ENCODE measurements around the gene PDZD4.

Gene PDZD4

DNA sequence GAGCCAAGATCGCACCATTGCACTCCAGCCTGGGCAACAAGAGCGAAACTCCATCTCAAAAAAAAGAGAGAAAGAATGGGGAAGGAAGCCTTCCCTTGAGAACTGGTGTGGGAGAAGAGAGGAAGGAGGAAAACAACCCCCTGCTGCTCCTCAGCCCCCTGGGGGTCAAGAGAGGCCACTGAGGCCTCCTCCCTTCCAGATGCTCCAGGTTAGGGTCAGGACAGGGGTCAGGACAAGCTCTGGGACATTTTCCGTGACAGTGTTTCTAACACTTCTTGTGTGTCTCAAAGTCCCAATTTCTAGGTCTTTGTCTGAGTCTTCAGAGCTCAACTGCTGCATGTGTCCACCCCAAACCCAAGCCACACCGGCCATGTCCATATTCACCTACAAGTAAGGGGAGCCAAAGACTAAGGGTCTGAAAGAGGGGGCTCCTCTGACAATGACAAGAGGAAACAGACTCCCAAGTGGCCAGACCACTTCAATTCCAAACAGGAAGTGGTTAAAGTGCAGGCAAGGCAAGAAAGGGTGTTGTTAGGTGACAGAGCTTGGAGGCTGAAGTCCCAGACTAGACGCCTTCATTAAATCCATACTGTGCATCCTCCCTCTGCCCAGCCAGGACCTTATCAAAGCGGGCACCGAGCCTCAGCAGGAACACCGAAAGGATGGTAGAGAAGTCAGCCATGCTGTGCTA is 47.4 kb upstream of the PDZD4 start:
- H3K79me2 ChIP-seq: no peaks in the 10 kb centered on the region
- H3K9me3 ChIP-seq (ENCODE audit: control insufficient read depth, low read length): no peaks in the 10 kb centered on the region
- TF ChIP-seq, protein P1, sequence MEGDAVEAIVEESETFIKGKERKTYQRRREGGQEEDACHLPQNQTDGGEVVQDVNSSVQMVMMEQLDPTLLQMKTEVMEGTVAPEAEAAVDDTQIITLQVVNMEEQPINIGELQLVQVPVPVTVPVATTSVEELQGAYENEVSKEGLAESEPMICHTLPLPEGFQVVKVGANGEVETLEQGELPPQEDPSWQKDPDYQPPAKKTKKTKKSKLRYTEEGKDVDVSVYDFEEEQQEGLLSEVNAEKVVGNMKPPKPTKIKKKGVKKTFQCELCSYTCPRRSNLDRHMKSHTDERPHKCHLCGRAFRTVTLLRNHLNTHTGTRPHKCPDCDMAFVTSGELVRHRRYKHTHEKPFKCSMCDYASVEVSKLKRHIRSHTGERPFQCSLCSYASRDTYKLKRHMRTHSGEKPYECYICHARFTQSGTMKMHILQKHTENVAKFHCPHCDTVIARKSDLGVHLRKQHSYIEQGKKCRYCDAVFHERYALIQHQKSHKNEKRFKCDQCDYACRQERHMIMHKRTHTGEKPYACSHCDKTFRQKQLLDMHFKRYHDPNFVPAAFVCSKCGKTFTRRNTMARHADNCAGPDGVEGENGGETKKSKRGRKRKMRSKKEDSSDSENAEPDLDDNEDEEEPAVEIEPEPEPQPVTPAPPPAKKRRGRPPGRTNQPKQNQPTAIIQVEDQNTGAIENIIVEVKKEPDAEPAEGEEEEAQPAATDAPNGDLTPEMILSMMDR (IDR thresholded peaks at IDR 0.05): no peak
- H2AFZ ChIP-seq: no peak overlapping the region
- H3K27me3 ChIP-seq (ENCODE audit: control insufficient read depth, insufficient read depth, low read length): no peaks in the 10 kb centered on the region
- H3K4me1 ChIP-seq: no peaks in the 10 kb centered on the region
- no peak overlapping the region for H3K9ac ChIP-seq
- H3K4me2 ChIP-seq (ENCODE audit: low read length): no peak overlapping the region
- H3K4me3 ChIP-seq (ENCODE audit: low read depth, low read length): no peak overlapping the region
- H3K27ac ChIP-seq: no peak overlapping the region
- H3K36me3 ChIP-seq (ENCODE audit: control insufficient read depth, insufficient read depth, low read length): no peaks in the 10 kb centered on the region

DNA sequence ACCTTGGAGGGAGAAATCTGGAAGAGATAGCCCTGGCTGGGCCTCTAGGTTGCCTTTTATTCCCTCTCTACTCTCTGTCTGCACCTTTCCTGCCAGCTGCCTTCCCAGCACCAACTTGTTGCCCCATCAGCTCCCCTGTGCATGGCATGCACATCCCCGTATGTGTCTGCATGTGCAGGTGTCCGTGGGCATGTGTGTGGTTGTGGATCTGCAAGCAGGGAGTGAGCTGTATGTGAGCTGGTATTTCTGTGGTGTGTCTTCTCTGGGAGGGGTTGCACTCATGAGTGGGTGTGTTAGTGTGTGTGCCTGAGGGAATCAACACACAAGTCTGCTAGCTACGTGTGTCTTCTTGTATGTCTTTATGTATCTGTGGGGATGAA is 45.8 kb upstream of the PDZD4 start:
- Histone ChIP-seq H3K4me1 (no peaks in the 10 kb centered on the region), H2AFZ (no peak overlapping the region), H3K4me3 (ENCODE audit: low read depth, low read length) (no peak overlapping the region), H3K36me3 (ENCODE audit: control insufficient read depth, insufficient read depth, low read length) (no peaks in the 10 kb centered on the region), H3K27me3 (ENCODE audit: control insufficient read depth, insufficient read depth, low read length) (no peaks in the 10 kb centered on the region), H3K27ac (no peak overlapping the region), H3K4me2 (ENCODE audit: low read length) (no peak overlapping the region), H3K9me3 (ENCODE audit: control insufficient read depth, low read length) (no peaks in the 10 kb centered on the region), H3K79me2 (no peaks in the 10 kb centered on the region), H3K9ac (no peak overlapping the region)
- TF ChIP-seq, protein P1 (IDR thresholded peaks at IDR 0.05): no peak

DNA sequence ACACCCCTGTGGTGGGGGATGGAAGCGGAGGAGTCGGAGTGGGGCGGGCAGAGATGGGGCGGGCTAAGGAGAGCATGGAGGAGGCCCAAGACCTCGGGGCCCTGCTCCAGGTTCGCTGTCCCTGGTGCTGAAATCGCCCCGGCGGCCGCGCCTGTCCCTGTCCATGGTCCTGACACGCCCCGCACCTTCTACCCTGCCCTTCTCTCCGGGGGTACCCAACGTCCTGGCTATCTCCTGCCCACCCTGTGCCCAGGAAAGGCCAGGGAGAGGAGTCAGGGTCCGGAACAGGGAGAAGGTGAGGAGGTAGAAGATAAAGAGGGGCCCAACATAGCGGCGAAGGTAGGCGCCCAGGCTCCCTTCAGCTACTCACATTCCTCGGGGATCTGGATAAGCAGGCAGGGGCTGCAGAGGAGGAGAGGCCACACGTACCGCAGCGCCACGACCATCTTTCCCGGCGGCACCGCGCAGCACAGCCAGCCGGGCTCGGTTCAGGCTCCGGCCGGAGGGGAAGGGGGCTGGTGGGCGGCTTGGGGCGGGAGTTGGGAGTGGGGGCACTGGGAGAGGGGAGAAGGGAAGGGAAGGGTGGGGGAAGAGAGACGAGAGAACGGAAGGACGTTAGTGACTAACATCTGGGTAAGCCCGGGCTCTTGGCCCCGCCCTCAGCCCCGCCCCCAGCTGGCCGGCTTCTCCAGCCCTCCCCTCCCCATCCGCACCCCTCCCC is 45.2 kb upstream of the PDZD4 start:
- TF ChIP-seq, protein P1 (IDR thresholded peaks at IDR 0.05): no peak
- H3K4me1 ChIP-seq: no peaks in the 10 kb centered on the region
- H3K27ac ChIP-seq: no peak overlapping the region
- H2AFZ ChIP-seq: peak overlapping the region; percentile 62
- no peaks in the 10 kb centered on the region for H3K27me3 ChIP-seq (ENCODE audit: control insufficient read depth, insufficient read depth, low read length)
- H3K9me3 ChIP-seq (ENCODE audit: control insufficient read depth, low read length): no peaks in the 10 kb centered on the region
- H3K4me3 ChIP-seq (ENCODE audit: low read depth, low read length): no peak overlapping the region
- no peak overlapping the region for H3K9ac ChIP-seq
- no peaks in the 10 kb centered on the region for H3K79me2 ChIP-seq
- H3K36me3 ChIP-seq (ENCODE audit: control insufficient read depth, insufficient read depth, low read length): no peaks in the 10 kb centered on the region
- no peak overlapping the region for H3K4me2 ChIP-seq (ENCODE audit: low read length)

DNA sequence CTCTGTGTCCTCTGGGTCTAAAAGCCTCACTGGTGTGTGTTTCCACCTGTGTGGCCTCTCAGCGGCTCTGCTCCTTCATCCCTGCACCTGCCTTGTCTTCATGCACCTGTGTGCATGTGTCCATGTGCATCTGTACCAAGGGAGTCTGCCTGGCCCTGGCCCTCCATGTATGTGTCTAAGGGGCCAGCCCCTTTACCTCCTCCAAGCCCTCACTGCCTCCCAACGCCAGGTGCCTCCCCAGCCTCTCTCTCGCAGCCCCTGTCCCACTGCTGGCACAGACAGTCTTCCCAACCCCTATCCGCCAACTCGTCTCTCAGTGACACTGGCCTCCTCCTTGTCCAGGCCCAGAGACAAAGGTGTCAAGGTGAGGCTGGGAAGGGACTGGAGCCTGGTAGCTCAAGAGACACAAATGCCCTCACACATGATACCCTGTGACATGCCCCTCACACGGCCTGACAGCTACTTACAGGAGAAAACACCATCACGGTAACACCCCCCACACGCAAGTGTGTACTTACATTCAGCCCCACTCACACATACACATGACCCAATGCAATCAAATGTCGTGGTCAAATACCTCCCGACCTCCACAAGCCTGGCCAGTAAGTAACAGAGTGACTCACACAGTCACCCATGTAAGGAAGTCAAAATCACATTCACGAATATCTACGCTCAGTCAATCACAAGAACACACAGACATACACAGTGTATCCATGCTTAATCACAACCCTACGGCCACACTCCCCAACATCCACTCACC is 44.2 kb upstream of the PDZD4 start:
- Histone ChIP-seq H3K9me3 (ENCODE audit: control insufficient read depth, low read length) (no peaks in the 10 kb centered on the region), H3K36me3 (ENCODE audit: control insufficient read depth, insufficient read depth, low read length) (no peaks in the 10 kb centered on the region), H3K9ac (no peak overlapping the region), H3K4me2 (ENCODE audit: low read length) (no peak overlapping the region), H3K27me3 (ENCODE audit: control insufficient read depth, insufficient read depth, low read length) (no peaks in the 10 kb centered on the region), H3K4me1 (no peaks in the 10 kb centered on the region), H3K4me3 (ENCODE audit: low read depth, low read length) (no peak overlapping the region), H2AFZ (no peak overlapping the region), H3K27ac (no peak overlapping the region), H3K79me2 (no peaks in the 10 kb centered on the region)
- TF ChIP-seq, protein P1 (IDR thresholded peaks at IDR 0.05): no peak
